ENCODE results near the gene PIR.

Gene PIR

DNA sequence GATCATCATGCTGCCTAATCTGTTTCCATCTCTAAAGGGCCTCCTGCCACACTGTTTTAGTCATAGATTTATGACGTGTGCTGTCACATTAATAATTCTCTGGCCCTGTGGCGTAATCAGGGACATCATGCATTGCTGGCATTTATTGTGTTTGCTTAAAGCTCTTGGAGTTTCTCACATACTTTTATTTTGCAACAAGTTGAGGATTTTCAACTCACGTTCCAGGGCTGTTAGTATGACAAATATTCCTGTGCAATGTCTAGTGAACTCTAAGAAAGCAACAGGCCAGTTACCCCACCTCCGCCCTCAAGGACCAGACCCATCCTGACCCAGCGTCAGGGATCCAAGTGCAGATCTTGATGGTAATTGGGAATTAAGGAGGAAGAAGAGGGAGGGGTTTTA, 150.1 kb downstream of the PIR start:
- DNase-seq, result no peak

DNA sequence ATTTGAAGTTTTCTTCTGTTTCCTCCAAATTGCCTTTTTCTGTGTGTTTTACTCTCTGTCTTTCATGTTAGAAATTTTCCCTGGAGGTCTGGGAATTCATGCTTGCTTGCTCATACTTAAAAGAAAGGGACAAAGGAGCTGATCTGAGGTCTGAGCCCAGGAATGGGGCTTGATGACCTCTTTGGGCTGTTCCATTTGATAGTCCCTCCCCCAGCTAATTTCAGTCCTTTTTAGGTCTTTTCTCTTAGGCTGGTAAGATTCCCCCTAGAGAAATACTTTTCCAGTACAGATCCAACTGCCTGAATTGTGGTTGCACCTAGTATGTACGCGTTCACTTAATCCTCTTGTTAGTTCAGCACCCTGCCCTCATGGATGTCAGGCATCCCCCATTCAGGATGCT, 152.3 kb downstream of the PIR start:
- DNase-seq, result no peak

- peak; percentile 70 for DNase-seq
Measured at GRCh38 chrX:15336023-15336413, 157.1 kb downstream of the PIR start.

GRCh38 chrX:15335135-15336022, 157.8 kb downstream of the PIR start, which contains the start of gene PIGA:
PIGA (minus strand) TSS chrX:15335523; CDS start chrX:15331930, 3,593 bp downstream.
- peak; percentile 92 for DNase-seq

Data from NCI-H510A treated with DMSO at 0.1 percent for 48 hours (cell line).